Measurements from ENCODE around the gene TTBK2.

TTBK2 gene

DNA sequence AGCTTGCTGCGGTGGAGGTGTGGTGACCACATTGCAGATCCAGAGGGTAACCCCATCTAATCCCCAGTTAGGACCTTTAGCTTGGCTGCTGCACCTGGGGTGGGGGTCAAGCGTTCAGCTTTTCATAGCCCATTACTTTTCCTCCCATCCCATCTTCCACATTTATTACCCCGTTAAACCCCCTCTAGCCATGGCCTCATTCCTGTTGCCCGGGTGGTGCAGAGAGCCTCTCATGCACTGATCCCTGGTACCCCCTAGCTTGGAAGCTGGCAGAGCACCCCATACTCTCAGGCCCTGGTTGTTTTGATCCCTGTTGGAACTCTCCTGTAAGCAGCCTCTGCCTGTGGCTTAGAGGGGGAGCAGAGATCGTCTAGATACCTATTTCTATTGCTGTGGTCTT is 204.5 kb downstream of the TTBK2 start:
- TF ChIP-seq ZNF76 (tag by site-specific recombination; IDR thresholded peaks at IDR 0.05; ENCODE audit: borderline replicate concordance, low read depth) (no peak), WT1 (tag by site-specific recombination; IDR thresholded peaks at IDR 0.05) (no peak), ZNF670 (tag by site-specific recombination; IDR thresholded peaks at IDR 0.05; ENCODE audit: low read depth) (no peak), ZIC2 (tag by site-specific recombination; IDR thresholded peaks at IDR 0.05) (no peak), GFI1B (tag by site-specific recombination; IDR thresholded peaks at IDR 0.05) (no peak), ZNF837 (tag by site-specific recombination; IDR thresholded peaks at IDR 0.05) (no peak), ZNF266 (tag by site-specific recombination; IDR thresholded peaks at IDR 0.05; ENCODE audit: low read depth) (no peak), ZNF350 (tag by site-specific recombination; IDR thresholded peaks at IDR 0.05) (no peak), ZNF629 (tag by site-specific recombination; IDR thresholded peaks at IDR 0.05) (no peak), ZNF211 (tag by site-specific recombination; IDR thresholded peaks at IDR 0.05; ENCODE audit: low read depth) (no peak)
- TF ChIP-seq, protein P1, sequence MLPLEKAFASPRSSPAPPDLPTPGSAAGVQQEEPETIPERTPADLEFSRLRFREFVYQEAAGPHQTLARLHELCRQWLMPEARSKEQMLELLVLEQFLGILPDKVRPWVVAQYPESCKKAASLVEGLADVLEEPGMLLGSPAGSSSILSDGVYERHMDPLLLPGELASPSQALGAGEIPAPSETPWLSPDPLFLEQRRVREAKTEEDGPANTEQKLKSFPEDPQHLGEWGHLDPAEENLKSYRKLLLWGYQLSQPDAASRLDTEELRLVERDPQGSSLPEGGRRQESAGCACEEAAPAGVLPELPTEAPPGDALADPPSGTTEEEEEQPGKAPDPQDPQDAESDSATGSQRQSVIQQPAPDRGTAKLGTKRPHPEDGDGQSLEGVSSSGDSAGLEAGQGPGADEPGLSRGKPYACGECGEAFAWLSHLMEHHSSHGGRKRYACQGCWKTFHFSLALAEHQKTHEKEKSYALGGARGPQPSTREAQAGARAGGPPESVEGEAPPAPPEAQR (tag by site-specific recombination; IDR thresholded peaks at IDR 0.05): no peak
- Histone ChIP-seq H3K9me3 (ENCODE audit: control insufficient read depth, insufficient read depth, low read depth, low read length) (no peaks in the 10 kb centered on the region), H3K36me3 (ENCODE audit: control insufficient read depth in 2 of 2, insufficient read depth in 1 of 2, low read length in 2 of 2) (peaks cover 0 to 23% of the 10 kb centered on the region in 2 experiments; a peak in 1 of 3 replicates), H3K4me1 (ENCODE audit: control insufficient read depth, insufficient read depth, low read length) (no peaks in the 10 kb centered on the region), H3K4me3 (ENCODE audit: low read depth, low read length) (no peak overlapping the region), H3K27ac (ENCODE audit: extremely low read depth, low read depth, low read length) (no peak overlapping the region)
- ChIA-PET CTCF (interaction anchor here (0.6 to 0.7 kb wide), 2 partner anchors 35 to 472 kb away, joined by 3 to 4 read pairs; no protein-coding TSS in a partner anchor), POLR2A (no interaction called here)

DNA sequence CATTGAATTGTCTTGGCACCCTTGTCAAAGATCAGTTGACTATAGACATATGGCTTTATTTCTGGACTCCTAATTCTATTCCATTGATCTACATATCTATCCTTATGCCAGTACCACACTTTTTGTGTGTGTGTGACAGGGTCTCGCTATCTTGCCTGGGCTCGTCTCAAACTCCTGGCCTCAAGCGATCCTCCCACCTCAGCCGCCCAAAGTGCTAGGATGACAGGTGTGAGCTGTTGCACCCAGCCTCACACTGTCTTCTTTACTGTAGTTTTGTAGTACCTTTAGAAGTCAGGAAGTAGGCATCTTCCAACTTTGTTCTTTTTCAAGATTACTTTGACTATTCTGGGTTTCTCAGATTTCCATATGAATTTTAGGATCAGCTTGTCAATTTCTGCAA is 208.0 kb downstream of the TTBK2 start:
- H3K9me3 ChIP-seq (ENCODE audit: control insufficient read depth, insufficient read depth, low read depth, low read length): no peaks in the 10 kb centered on the region
- H3K36me3 ChIP-seq (ENCODE audit: control insufficient read depth in 2 of 2, insufficient read depth in 1 of 2, low read length in 2 of 2): no peaks in the 10 kb centered on the region
- TF ChIP-seq ZNF544 (tag by site-specific recombination; IDR thresholded peaks at IDR 0.05) (no peak), ZEB2 (tag by site-specific recombination; IDR thresholded peaks at IDR 0.05) (no peak), BCL11B (tag by site-specific recombination; IDR thresholded peaks at IDR 0.05; ENCODE audit: low read depth) (no peak), ZNF274 (IDR thresholded peaks at IDR 0.05; ENCODE audit: low read length) (no peak), ZNF274 (tag by site-specific recombination; IDR thresholded peaks at IDR 0.05; ENCODE audit: borderline replicate concordance) (no peak), ZNF394 (tag by site-specific recombination; IDR thresholded peaks at IDR 0.05; ENCODE audit: borderline replicate concordance) (no peak), ZNF391 (tag by site-specific recombination; IDR thresholded peaks at IDR 0.05; ENCODE audit: borderline replicate concordance, low read depth) (no peak), ZNF214 (tag by site-specific recombination; IDR thresholded peaks at IDR 0.05; ENCODE audit: borderline replicate concordance) (no peak), KLF16 (tag by site-specific recombination; IDR thresholded peaks at IDR 0.05) (no peak), ZBTB21 (tag by site-specific recombination; IDR thresholded peaks at IDR 0.05) (no peak), ZNF10 (tag by site-specific recombination; IDR thresholded peaks at IDR 0.05) (no peak), SETDB1 (IDR thresholded peaks at IDR 0.05; ENCODE audit: insufficient read length, low read length) (no peak)
- TF ChIP-seq, protein P2, sequence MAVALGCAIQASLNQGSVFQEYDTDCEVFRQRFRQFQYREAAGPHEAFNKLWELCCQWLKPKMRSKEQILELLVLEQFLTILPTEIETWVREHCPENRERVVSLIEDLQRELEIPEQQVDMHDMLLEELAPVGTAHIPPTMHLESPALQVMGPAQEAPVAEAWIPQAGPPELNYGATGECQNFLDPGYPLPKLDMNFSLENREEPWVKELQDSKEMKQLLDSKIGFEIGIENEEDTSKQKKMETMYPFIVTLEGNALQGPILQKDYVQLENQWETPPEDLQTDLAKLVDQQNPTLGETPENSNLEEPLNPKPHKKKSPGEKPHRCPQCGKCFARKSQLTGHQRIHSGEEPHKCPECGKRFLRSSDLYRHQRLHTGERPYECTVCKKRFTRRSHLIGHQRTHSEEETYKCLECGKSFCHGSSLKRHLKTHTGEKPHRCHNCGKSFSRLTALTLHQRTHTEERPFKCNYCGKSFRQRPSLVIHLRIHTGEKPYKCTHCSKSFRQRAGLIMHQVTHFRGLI (tag by site-specific recombination; IDR thresholded peaks at IDR 0.05): no peak
- H3K4me1 ChIP-seq (ENCODE audit: control insufficient read depth, insufficient read depth, low read length): no peaks in the 10 kb centered on the region
- ChIA-PET CTCF (interaction anchor here (0.6 to 1.5 kb wide), 2 partner anchors 8 to 490 kb away, joined by 3 to 5 read pairs; no protein-coding TSS in a partner anchor), POLR2A (no interaction called here)
- no peak overlapping the region for H3K27ac ChIP-seq (ENCODE audit: extremely low read depth, low read depth, low read length)
- H3K4me3 ChIP-seq (ENCODE audit: low read depth, low read length): no peak overlapping the region

Data from HEK293 (cell line).